AG09309 (cell line): ENCODE data around the gene SMIM28.

Source experiments
- DNase-seq: peaks from one replicate; pipeline ENCODE4 v3.0.0-alpha.2; 2010; ENCODE audit warnings: low read depth
- H3K4me3 ChIP-seq: 2 replicates; pipeline ENCODE4 v1.5.1; 2011; ENCODE audit warnings: mild to moderate bottlenecking, low read depth, low read length, moderate library complexity; ENCODE audit not compliant: control insufficient read depth
- TF ChIP-seq, protein P1 (sequence below): IDR thresholded peaks from 2 replicates; pipeline ENCODE4 v1.5.1; 2011; ENCODE audit warnings: mild to moderate bottlenecking, low read depth, low read length, inconsistent platforms; ENCODE audit not compliant: insufficient read depth, control insufficient read depth; ENCODE audit errors: missing control alignments

SMIM28 gene

DNA sequence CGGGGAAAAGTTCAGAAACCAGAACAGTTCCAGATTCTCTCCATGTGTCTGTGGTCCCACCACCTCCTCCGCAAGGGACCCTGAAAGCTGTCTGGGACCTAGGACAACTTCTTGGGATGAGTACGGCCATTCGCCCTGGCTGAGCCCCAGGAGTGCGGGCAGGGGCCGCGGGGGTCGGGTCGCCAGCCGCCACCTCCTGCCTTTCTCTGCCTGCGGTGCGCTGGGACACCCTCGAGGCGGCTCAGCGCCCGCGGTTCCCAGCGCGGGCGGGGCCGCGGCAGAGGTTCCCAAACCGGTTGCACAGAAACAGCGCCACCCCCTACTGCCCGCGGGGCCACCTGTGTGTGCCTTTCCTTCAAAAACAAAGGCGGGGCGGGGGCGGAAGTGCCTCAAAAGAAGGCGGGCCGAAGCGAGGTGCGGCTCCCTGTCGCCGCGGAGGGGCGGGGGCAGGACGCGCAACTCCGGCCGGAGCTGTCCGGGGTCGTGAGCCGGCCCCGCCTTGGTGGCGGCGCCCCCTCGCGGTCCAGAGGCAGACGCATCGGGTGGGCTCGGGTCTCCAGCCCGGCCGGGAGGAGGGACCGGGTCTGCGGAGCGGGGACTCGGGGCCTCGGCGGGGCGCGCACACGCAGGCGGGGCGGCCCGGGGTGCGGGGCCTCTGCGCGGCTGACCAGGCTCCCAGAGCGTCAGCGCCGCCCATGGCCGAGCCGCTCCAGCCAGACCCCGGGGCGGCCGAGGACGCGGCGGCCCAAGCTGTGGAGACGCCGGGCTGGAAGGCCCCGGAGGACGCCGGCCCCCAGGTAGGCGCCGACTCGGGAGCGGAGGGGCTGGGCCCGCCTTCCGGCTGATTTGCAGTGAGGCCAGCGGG is 26.3 kb downstream of the SMIM28 start, which contains the start of gene HEBP2:
Gene HEBP2, plus strand, starts transcription at position 423 of the 865 bp plus-strand sequence. Its CDS starts 273 bp downstream, at position 696.
- TF ChIP-seq, protein P1, sequence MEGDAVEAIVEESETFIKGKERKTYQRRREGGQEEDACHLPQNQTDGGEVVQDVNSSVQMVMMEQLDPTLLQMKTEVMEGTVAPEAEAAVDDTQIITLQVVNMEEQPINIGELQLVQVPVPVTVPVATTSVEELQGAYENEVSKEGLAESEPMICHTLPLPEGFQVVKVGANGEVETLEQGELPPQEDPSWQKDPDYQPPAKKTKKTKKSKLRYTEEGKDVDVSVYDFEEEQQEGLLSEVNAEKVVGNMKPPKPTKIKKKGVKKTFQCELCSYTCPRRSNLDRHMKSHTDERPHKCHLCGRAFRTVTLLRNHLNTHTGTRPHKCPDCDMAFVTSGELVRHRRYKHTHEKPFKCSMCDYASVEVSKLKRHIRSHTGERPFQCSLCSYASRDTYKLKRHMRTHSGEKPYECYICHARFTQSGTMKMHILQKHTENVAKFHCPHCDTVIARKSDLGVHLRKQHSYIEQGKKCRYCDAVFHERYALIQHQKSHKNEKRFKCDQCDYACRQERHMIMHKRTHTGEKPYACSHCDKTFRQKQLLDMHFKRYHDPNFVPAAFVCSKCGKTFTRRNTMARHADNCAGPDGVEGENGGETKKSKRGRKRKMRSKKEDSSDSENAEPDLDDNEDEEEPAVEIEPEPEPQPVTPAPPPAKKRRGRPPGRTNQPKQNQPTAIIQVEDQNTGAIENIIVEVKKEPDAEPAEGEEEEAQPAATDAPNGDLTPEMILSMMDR = peak; percentile 30
- peak within 1 kb of the TSS; percentile 75 for H3K4me3 ChIP-seq

DNA sequence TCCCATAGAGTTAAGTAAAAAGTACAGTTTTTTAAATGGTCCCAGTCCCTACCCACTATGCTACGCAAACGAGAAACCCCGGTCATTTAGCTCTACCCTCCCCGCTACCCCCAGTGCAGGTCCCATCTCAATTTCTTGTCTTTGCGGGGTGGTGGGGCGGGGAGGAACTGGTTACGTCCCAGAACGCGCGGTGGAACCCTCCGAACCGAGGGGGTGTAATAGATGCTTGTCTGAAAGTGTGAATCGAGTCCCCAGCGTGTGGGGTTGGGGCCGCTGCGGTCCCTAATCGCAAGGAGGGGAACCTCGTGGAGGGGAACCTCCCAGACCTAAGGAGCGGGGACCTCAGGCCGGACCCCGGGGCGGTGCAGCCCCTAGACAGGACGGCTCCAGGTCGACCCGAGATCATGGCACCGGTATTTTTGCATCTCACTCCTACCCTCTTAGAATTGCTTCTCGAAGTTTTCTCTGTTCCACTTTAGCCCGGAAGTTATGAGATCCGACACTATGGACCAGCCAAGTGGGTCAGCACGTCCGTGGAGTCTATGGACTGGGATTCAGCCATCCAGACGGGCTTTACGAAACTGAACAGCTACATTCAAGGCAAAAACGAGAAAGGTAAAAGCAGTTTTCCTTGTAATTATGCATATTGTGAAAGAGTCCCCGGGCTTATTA is 27.1 kb downstream of the SMIM28 start:
- DNase-seq = no peak
- TF ChIP-seq, protein P1 = no peak
- peak overlapping the region; percentile 75 for H3K4me3 ChIP-seq

More for the DNA sequence above, 26.3 kb downstream of the SMIM28 start, which contains the start of gene HEBP2:
- DNase-seq = peak; percentile 33

DNA sequence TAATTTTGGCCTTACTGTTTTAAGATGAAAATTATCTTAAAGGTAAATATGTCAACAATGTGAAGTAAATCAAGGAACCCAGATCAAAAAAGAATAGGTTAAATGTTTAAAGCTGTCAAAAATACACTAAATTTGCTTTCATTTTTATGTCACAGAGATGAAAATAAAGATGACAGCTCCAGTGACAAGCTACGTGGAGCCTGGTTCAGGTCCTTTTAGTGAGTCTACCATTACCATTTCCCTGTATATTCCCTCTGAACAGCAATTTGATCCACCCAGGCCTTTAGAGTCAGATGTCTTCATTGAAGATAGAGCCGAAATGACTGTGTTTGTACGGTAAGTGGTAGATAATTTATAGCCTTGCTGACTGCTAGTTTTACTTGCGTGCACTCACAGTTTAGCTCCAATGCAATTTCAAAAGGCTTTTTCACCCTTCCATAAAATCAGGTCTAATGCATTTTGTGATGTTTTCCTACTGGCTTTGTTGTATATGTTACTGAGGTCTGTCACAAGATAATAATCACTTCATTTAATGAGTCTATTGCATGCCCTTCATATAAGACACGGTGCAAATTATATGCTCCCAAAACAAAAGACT is 28.2 kb downstream of the SMIM28 start:
- no peak overlapping the region for H3K4me3 ChIP-seq
- TF ChIP-seq, protein P1 = no peak
- no peak for DNase-seq

DNA sequence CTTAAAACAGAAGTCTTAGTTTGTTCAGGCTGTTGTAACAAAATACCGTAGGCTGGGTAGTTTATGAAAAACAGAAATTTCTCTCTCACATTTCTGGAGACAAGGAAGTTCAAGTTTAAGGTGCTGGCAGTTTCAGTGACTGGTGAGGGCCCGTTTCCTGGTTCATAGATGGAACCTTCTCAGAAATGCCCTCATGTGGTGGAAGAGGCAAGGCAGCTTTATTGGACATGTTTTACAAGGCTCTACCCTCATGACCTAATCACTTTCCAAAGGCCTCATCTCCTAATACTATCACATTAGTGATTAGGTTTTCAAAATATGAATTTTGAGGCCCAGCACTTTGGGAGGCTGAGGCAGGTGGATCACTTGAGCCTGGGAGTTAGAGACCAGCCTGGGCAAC is 28.7 kb downstream of the SMIM28 start:
- DNase-seq = no peak
- no peak overlapping the region for H3K4me3 ChIP-seq
- TF ChIP-seq, protein P1 = no peak

DNA sequence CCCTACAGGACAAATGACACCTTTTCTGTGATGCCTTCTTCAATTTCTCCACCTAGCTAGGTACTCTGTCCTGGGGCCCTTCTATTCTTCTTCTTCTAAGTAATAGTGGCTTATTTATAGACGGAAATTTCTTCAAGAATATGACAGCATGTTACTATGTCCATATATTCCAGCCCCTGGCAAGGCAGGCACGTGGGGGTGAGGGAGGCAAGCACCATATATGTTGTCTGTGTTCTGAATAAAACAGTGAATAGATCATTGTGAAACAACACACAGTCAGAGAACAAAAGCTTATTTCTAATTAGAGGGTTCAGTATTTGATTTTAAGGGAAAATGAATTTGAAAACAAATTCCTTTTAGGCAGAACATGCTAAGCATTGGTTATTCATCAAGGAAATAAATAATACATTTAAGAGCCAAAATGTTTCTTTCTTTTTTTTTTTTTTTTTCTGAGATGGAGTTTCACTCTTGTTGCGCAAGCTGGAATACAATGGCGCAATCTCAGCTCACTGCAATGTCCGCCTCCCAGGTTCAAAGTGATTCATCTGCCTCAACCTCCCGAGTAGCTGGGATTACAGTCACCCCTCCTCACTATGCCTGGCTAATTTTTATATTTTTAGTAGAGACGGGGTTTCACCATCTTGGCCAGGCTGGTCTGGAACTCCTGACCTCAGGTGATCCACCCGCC is 32.5 kb downstream of the SMIM28 start:
- H3K4me3 ChIP-seq = no peak overlapping the region
- TF ChIP-seq, protein P1 = no peak
- peak; percentile 57 for DNase-seq
